Measurements from ENCODE around the gene UNC79.

Gene UNC79

DNA sequence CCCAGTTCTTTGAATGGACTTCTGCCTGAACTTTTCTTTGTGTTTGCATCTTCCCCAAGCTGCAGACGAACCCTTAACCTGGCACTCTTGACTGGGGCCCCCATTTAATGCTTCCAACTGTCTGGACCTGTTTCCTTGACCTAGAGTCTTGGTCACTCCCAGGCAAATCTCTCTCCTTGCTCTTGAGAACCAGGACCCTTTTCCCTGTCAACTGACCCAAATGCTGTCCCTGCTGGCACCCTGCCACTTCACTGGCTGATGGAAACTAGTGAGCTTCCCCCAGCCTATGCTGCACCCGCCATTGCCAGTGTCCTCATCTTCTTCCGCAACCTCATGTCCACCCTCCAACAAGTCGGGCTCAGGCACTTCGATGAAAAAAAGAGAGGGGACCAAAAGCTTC, 278.1 kb downstream of the UNC79 start:
- DNase-seq (ENCODE audit: extremely low read depth, insufficient read length), result no peak
- no peak overlapping the region for H3K4me3 ChIP-seq (replicated peaks; ENCODE audit: low read depth, low read length)
- H3K36me3 ChIP-seq (ENCODE audit: control insufficient read depth, insufficient read depth, low read length), result no peaks in the 10 kb centered on the region
- TF ChIP-seq, protein P1, sequence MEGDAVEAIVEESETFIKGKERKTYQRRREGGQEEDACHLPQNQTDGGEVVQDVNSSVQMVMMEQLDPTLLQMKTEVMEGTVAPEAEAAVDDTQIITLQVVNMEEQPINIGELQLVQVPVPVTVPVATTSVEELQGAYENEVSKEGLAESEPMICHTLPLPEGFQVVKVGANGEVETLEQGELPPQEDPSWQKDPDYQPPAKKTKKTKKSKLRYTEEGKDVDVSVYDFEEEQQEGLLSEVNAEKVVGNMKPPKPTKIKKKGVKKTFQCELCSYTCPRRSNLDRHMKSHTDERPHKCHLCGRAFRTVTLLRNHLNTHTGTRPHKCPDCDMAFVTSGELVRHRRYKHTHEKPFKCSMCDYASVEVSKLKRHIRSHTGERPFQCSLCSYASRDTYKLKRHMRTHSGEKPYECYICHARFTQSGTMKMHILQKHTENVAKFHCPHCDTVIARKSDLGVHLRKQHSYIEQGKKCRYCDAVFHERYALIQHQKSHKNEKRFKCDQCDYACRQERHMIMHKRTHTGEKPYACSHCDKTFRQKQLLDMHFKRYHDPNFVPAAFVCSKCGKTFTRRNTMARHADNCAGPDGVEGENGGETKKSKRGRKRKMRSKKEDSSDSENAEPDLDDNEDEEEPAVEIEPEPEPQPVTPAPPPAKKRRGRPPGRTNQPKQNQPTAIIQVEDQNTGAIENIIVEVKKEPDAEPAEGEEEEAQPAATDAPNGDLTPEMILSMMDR (IDR thresholded peaks at IDR 0.05; ENCODE audit: insufficient read depth, low read length, poor library complexity, severe bottlenecking), result no peak
- H3K27me3 ChIP-seq (replicated peaks; ENCODE audit: control insufficient read depth, insufficient read depth, low read length), result peaks cover 2% of the 10 kb centered on the region

DNA sequence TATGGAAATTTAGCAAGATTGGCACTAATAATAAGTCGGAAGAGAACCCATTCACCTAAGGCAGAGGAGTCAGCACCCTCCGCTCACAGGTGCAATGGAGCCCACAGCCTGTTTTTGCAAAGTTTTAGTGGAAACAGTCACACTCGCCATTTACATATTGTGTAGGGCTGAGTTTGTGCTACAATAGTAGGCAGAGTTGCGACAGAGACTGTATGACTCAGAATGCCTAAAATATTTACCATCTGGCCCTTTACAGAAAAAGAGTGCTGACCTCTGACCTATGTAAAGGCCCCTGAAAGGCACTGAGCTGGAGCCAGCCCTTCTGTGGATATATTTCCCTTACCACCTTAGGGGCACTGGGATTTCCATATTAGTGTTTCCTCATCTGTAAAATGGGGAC, 278.5 kb downstream of the UNC79 start:
- Histone ChIP-seq H3K4me3 (replicated peaks; ENCODE audit: low read depth, low read length) (no peak overlapping the region), H3K27me3 (replicated peaks; ENCODE audit: control insufficient read depth, insufficient read depth, low read length) (peaks cover 2% of the 10 kb centered on the region), H3K36me3 (ENCODE audit: control insufficient read depth, insufficient read depth, low read length) (no peaks in the 10 kb centered on the region)
- TF ChIP-seq, protein P1 (IDR thresholded peaks at IDR 0.05; ENCODE audit: insufficient read depth, low read length, poor library complexity, severe bottlenecking), result no peak
- DNase-seq (ENCODE audit: extremely low read depth, insufficient read length), result no peak

DNA sequence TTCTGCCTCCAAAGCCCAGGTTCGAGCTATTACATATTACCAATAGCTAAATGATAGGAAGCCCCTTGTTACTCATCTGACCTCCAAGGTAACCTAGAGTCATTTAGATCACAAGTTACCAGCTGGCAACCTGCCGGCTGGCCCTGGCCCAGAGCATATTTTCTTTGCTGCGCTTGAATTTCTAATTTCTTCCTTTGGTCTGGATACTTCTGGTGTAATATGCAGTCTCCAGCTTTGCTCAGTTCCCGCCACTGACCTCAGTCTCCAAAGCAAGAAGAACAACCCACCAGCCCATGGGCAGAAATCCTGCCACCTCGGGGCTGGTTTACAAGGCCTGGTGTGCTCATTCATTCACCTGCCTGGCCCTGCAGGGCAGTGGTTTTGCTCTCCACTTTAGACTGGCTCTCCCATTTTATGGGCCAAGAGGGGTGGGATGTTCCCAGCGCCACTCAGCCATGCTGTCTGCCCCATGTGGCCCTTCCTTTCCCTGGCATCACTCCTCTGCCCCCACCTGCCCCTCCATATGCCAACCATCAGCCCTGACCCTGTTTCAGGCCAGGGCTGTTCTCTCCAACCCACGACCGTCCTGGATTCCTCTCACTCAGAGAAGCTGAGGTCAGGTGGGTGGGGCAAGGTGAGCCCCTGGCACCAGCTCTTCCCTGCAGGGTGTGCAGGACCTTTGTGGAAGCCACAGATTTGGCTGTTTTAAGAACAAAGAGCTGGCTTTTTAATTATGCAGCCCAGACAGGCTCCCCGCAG, 281.5 kb downstream of the UNC79 start:
- no peak overlapping the region for H3K4me3 ChIP-seq (replicated peaks; ENCODE audit: low read depth, low read length)
- TF ChIP-seq, protein P1 (IDR thresholded peaks at IDR 0.05; ENCODE audit: insufficient read depth, low read length, poor library complexity, severe bottlenecking), result no peak
- no peak for DNase-seq (ENCODE audit: extremely low read depth, insufficient read length)
- H3K36me3 ChIP-seq (ENCODE audit: control insufficient read depth, insufficient read depth, low read length), result no peaks in the 10 kb centered on the region
- peaks cover 2% of the 10 kb centered on the region; the same call in 1 of the 2 replicates for H3K27me3 ChIP-seq (replicated peaks; ENCODE audit: control insufficient read depth, insufficient read depth, low read length)

DNA sequence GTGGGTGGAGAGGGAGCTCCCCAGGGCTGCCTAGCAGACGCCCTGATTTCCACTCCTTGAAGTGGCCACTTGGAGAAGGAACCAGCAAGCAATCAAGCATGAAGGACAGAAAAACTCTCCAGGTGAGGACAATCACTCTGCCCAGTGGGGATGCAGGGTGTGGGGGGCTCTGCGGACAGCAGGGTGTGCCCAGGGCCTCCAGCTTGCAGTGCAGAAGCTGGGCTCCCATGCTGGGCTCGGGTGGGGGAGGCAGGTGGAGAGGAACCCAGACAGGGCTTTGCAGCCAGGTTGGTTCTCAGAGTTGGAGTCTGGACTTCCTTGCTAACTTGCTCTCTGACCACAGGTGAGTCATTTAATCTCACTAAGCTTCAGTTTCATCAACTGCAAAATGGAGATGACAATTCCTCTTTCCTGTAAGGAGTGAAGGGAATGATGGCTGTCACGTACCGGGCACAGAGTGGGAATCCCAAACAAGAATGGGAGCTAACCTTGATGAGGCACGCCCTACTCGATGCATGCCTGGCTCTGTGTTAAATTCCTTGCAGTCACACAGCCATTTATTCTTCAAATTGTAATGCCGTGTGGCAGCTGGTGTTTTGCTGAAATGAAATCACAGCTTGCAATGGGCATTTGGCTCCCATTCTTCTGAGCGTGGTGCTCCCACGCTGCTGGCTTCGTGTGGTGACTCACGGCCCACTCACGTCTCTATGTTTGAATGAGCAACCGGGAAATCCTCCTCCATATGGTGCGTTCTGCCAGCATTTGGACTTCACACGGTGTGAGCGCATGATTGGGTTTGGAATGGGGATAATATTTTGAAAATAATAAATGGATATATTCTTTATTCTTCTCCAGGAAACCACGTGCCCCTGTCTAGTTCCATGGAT, 282.3 kb downstream of the UNC79 start:
- H3K27me3 ChIP-seq (replicated peaks; ENCODE audit: control insufficient read depth, insufficient read depth, low read length), result peaks cover 2% of the 10 kb centered on the region; the same call in 1 of the 2 replicates
- TF ChIP-seq, protein P1 (IDR thresholded peaks at IDR 0.05; ENCODE audit: insufficient read depth, low read length, poor library complexity, severe bottlenecking), result no peak
- H3K4me3 ChIP-seq (replicated peaks; ENCODE audit: low read depth, low read length), result no peak overlapping the region
- H3K36me3 ChIP-seq (ENCODE audit: control insufficient read depth, insufficient read depth, low read length), result no peaks in the 10 kb centered on the region
- DNase-seq (ENCODE audit: extremely low read depth, insufficient read length), result no peak

DNA sequence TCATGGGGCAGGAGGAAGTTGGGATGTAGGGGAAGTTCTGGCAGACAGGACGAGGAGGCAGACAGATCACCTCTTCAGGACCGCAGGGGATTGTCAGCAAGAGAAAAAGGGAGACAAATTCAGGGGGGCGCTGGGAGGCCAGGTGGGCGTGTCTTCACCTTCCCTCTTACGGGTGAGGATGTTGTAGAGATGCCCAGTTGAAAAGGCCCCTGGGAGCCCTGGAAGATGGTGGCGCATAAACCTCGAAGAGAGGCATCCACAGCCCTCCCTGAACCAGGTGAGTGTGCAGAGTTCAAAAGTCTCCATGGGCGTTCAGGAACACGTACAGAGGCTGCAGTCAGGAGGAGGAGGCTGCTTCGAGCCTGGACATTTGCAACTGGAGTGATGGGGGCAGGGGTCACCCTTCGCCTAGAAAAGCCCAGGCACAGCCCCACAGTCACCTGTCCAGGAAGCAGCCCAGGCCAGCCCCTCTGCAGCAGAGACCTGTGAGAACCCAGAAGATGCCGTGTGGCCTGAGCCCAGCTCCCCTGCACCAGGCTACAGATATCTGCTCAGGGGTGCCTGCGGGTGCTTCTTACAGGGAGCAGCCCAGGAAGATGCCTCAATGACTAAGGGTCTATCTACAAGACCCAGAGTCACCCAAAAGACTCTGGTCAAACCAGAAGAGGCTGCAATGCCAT, 283.1 kb downstream of the UNC79 start:
- TF ChIP-seq, protein P1 (IDR thresholded peaks at IDR 0.05; ENCODE audit: insufficient read depth, low read length, poor library complexity, severe bottlenecking), result no peak
- H3K27me3 ChIP-seq (replicated peaks; ENCODE audit: control insufficient read depth, insufficient read depth, low read length), result peaks cover 2% of the 10 kb centered on the region; the same call in 1 of the 2 replicates
- H3K4me3 ChIP-seq (replicated peaks; ENCODE audit: low read depth, low read length), result no peak overlapping the region
- DNase-seq (ENCODE audit: extremely low read depth, insufficient read length), result no peak
- H3K36me3 ChIP-seq (ENCODE audit: control insufficient read depth, insufficient read depth, low read length), result no peaks in the 10 kb centered on the region
